Upper lobe of left lung (tissue), 6 donors: ENCODE measurements around the gene CEBPB. TPM values are rescaled to one million over a fixed set of nuclear protein-coding genes. Genes with fewer than 3 reads are reported as not detected.

Experiments
- ATAC-seq, 2 donors: fragments of 200-7000 bp; cut with Tn5 transposase; one replicate each; pipeline ENCODE4 v1.9.1; 2022; ENCODE audit warnings: mild to moderate bottlenecking in 2 of 2, moderate library complexity in 2 of 2; ENCODE audit not compliant: low FRiP score in 2 of 2
- DNase-seq, 2 donors: peaks; one replicate each; pipeline ENCODE4 v3.0.0-alpha.2; 2019 to 2020
- H3K27ac ChIP-seq, 4 donors: fragments of 200-600 bp; sonication (generic); one replicate each; pipeline ENCODE4 v1.5.1; 2016 to 2019
- H3K27me3 ChIP-seq, 4 donors: fragments of 200-600 bp; sonication (generic); one replicate each; pipeline ENCODE4 v1.5.1; 2017 to 2019
- H3K36me3 ChIP-seq, 4 donors: fragments of 200-600 bp; sonication (generic); one replicate each; pipeline ENCODE4 v1.5.1; 2016 to 2019
- H3K4me1 ChIP-seq, 4 donors: fragments of 200-600 bp; sonication (generic); one replicate each; pipeline ENCODE4 v1.5.1; 2018 to 2019
- H3K4me3 ChIP-seq, 4 donors: fragments of 200-600 bp; sonication (generic); one replicate each; pipeline ENCODE4 v1.5.1; 2017 to 2019; ENCODE audit warnings: mild to moderate bottlenecking in 2 of 4, moderate library complexity in 1 of 4
- H3K9me3 ChIP-seq, 4 donors: fragments of 200-600 bp; sonication (generic); one replicate each; pipeline ENCODE4 v1.5.1; 2018 to 2019
- CTCF ChIP-seq, 6 experiments: fragments of 450-650 bp in 4 of 6; fragments of 200-600 bp in 2 of 6; sonication (generic) in 2 of 6; IDR thresholded peaks; one replicate each; pipeline ENCODE4 v1.5.1; 2016 to 2019; ENCODE audit warnings: antibody characterized with exemption in 6 of 6
- EP300 ChIP-seq, 4 donors: sonication (generic); formaldehyde crosslinking; IDR thresholded peaks; one replicate each; pipeline ENCODE4 v1.5.1; 2017; ENCODE audit warnings: antibody characterized with exemption in 4 of 4, control low read depth in 2 of 4
- POLR2A ChIP-seq, 4 donors: fragments of 450-650 bp; IDR thresholded peaks; one replicate each; pipeline ENCODE4 v1.5.1; 2016 to 2017; ENCODE audit warnings: antibody characterized with exemption in 4 of 4, mild to moderate bottlenecking in 2 of 4
- POLR2AphosphoS5 ChIP-seq, 2 donors: sonication (generic); formaldehyde crosslinking; IDR thresholded peaks; one replicate each; pipeline ENCODE4 v1.5.1; 2017; ENCODE audit warnings: antibody characterized with exemption in 2 of 2
- WGBS, 2 donors: methylation state at CpG; one replicate each; pipeline ENCODE4 v1.1.5; 2017 to 2018; 5-methylcytosine and 5-hydroxymethylcytosine counted together
- total RNA-seq, 6 donors: library from RNA; depleted of rRNA in 4 of 6; stranded (reverse); fragments of >200 nt in 4 of 6; gene quantifications; one replicate each; pipeline versions ENCODE4 v1.1.0 to v1.2.1, GENCODE V29; 2016 to 2021
- donor health status: DM: no; HTN: no; CAD: no; lungs with moderate emphysema.
- donor health status: DM: no; HTN: yes; CAD: no; lungs with severe emphysema.

Gene CEBPB
- 100 to 1,000 TPM; 161 to 411 (median 292) TPM for total RNA-seq

DNA sequence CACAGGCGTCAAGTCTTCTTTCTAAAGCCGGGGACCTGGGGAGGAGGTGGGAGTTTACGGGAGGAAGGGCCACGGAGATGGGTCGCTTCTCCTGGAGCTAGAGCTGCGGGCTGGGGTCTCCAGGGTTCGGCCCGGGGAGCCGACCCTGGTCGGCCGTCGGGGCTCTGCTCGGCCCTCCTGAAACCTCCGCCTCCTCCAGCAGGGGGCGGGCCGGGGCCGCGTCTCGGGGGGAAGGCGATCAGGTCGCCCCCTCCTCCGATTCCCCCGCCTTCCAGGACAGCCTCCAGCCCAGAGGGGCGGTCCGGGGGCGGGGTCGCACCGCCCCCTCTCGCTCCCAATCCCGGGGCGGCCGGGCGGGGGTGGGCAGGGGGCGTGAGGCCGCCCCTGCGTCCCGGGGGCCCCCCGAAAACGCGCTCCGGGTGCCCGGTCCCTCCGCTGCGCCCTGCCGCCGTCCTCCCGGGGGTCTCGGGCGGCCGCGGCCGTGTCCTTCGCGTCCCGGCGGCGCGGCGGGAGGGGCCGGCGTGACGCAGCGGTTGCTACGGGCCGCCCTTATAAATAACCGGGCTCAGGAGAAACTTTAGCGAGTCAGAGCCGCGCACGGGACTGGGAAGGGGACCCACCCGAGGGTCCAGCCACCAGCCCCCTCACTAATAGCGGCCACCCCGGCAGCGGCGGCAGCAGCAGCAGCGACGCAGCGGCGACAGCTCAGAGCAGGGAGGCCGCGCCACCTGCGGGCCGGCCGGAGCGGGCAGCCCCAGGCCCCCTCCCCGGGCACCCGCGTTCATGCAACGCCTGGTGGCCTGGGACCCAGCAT is at the start of gene CEBPB:
Gene CEBPB (plus strand): TSS at position 580 of the 814 bp plus-strand sequence. CDS start 204 bp downstream, at position 784.
- peak; percentile 86 to 91 for ATAC-seq
- TF ChIP-seq CTCF (IDR thresholded peaks at IDR 0.05) = peak; percentile 88 to 96 (median 90)
- TF ChIP-seq EP300 (IDR thresholded peaks at IDR 0.05) = peak in 1 of 4 donors; percentile 75
- peak; percentile 97 to 100 (median 100) for TF ChIP-seq POLR2A (IDR thresholded peaks at IDR 0.05)
- peak; percentile 97 to 98 for TF ChIP-seq POLR2AphosphoS5 (IDR thresholded peaks at IDR 0.05)
- 2 to 3% methylated on average over 8 to 29 of the region's 89 CpGs for WGBS, 2 donors
- H3K36me3 ChIP-seq = peaks cover 0 to 34% (median 14%) of the 10 kb centered on the region in 4 donors
- no peaks in the 10 kb centered on the region for H3K27me3 ChIP-seq
- no peaks in the 10 kb centered on the region for H3K9me3 ChIP-seq
- H3K4me3 ChIP-seq = peak within 1 kb of the TSS; percentile 71 to 94 (median 80)
- H3K27ac ChIP-seq = peak within 1 kb of the TSS; percentile 98 to 100 (median 100)
- DNase-seq = peak; percentile 94 to 98
- H3K4me1 ChIP-seq = peaks cover 33 to 48% (median 42%) of the 10 kb centered on the region in 4 donors

DNA sequence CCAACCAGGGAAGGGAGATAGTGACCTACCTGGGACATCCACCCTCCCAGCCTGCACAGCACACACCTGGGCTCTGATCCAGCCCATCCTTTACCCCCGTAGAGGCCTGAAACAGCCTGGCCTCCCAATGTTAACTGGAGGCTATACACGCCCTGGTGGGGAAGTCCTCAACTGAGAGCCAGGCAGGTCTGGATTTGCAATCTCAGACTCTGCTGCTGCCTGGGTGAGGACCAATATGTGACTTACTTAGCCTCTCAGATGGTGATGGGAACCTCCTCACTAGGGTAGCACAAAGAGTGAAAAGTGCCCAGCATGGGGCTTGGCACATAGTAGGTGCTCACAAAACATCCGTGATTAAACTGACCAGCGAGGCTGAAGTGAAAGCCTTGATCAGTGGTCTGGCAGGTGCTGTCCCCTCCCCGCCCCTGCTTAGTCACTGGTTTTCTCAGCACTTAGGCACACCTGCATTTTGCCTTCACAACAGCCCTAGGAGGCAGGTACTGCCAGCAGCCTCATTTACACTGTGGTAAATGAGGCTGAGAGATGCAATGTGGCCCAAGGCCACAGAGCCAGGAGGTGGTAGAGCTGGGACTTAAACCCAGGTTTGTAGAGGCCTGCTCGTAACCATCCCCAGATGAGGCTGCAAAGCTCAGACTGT is 49.5 kb upstream of the CEBPB start:
- Histone ChIP-seq H3K36me3 (peaks cover 6 to 58% (median 27%) of the 10 kb centered on the region in 4 donors), H3K4me3 (no peak overlapping the region), H3K4me1 (peaks cover 63 to 91% (median 74%) of the 10 kb centered on the region in 4 donors), H3K9me3 (no peaks in the 10 kb centered on the region), H3K27ac (peak overlapping the region; percentile 28 to 98 (median 68)), H3K27me3 (no peaks in the 10 kb centered on the region)
- 81 to 88% methylated on average over 4 to 6 of the region's 6 CpGs for WGBS, 2 donors
- ATAC-seq (no peak), DNase-seq (no peak)
- TF ChIP-seq POLR2AphosphoS5 (IDR thresholded peaks at IDR 0.05) = no peak
- no peak for TF ChIP-seq CTCF (IDR thresholded peaks at IDR 0.05)
- no peak for TF ChIP-seq POLR2A (IDR thresholded peaks at IDR 0.05)
- no peak for TF ChIP-seq EP300 (IDR thresholded peaks at IDR 0.05)

DNA sequence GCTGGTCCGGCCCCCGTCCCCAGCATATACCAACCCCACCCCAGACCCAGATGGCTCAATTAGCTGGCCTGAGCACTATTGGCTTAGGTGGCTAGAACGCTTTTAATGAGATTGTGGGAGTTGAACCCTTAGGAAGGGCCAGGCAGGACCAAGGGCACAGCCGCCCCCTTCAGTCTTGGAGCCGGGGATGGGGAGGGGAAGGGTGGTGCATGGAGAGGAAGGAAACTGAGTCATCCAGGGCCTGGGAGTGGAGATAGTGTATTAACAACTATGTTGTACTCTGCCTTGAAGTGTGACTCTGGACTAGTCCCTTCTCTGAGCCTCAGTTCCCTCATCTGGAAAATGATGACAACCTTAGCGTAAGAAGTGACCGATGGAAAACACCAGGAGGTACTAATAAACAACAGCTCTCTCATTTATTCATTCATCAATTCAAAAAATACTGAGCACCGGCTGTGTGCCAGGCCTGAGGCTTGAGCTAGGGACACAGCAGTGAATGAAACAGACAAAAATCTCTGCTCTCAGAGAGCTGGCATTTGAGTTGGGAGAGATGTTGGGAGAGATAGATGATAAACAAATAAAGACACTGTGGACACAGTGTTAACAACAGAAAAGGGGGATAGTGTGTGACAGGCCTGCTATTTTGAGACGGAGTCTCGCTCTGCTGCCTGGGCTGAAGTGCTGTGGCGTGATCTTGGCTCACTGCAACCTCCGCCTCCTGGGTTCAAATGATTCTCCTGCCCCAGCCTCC is 48.6 kb upstream of the CEBPB start:
- WGBS, 2 donors = 75 to 76% methylated on average over 10 to 12 of the region's 12 CpGs
- no peak for DNase-seq
- Histone ChIP-seq H3K36me3 (peaks cover 6 to 52% (median 27%) of the 10 kb centered on the region in 4 donors), H3K4me1 (peaks cover 71 to 99% (median 83%) of the 10 kb centered on the region in 4 donors), H3K9me3 (no peaks in the 10 kb centered on the region), H3K27me3 (no peaks in the 10 kb centered on the region), H3K27ac (peak overlapping the region; percentile 44 to 98 (median 74)), H3K4me3 (no peak overlapping the region)
- no peak for ATAC-seq
- TF ChIP-seq EP300 (IDR thresholded peaks at IDR 0.05) (peak in 1 of 4 donors; percentile 69), POLR2A (IDR thresholded peaks at IDR 0.05) (no peak), CTCF (IDR thresholded peaks at IDR 0.05) (no peak), POLR2AphosphoS5 (IDR thresholded peaks at IDR 0.05) (peak in 1 of 2 donors; percentile 70)

DNA sequence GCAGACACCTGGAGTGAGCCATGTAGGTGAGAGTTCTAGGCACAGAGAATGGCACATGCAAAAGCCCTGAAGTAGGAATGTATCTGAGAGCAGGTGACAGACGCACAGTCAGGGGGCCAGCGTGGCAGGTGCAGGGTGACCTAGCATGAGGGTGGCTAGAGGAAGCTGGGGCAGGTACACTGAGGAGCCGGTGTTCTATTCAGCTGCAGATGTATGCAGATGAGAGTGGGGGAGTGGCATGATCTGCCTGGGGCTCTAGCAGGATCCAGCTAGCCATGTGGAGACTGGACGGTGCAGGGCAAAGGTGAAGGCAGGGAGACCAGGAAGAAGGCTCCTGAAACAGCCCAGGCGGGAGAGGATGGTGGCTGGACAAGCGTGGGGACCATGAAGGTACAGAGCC is 47.8 kb upstream of the CEBPB start:
- no peak for ATAC-seq
- DNase-seq = no peak
- no peaks in the 10 kb centered on the region for H3K27me3 ChIP-seq
- H3K4me3 ChIP-seq = no peak overlapping the region
- 89 to 98% methylated on average over 6 of the region's 6 CpGs for WGBS, 2 donors
- peaks cover 73 to 99% (median 84%) of the 10 kb centered on the region in 4 donors for H3K4me1 ChIP-seq
- H3K36me3 ChIP-seq = peaks cover 6 to 48% (median 27%) of the 10 kb centered on the region in 4 donors
- H3K27ac ChIP-seq = peak overlapping the region; percentile 40 to 98 (median 74)
- H3K9me3 ChIP-seq = no peaks in the 10 kb centered on the region
- TF ChIP-seq EP300 (IDR thresholded peaks at IDR 0.05) = no peak
- TF ChIP-seq POLR2A (IDR thresholded peaks at IDR 0.05) = no peak
- TF ChIP-seq POLR2AphosphoS5 (IDR thresholded peaks at IDR 0.05) = no peak
- no peak for TF ChIP-seq CTCF (IDR thresholded peaks at IDR 0.05)
